Measurements from ENCODE around the gene DENND1C.

DNA sequence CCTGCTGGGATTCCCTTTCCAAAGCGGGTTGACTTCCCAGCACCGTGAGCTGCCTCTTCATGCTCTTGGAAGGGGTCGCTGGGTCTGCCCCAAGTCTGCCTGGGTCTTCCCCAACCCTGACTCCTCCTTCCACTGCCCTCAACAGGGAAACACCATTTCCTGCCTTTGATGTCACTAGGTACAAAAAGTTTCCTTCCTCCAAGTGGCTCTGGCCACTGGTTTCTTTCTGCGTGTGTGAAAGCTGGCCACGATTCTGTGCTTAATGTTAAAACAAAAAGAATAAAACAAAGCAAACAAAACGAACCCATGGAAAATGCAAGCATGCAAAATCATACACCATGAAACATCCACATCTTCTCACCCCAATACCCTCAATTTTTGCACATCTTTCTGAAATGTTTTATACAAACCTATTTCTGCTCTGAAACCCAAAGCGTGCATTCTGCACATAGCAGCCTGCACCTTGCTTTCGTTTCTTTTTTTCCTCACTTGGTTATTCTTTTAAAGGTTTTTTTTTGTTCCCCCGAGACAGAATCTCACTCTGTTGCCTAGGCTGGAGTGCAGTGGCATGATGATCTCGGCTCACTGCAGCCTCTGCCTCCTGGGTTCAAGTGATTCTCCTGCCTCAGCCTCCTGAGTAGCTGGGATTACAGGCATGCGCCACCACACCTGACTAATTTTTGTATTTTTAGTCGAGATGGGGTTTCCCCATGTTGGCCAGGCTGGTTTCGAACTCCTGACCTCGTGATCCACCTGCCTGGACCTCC, 36.7 kb upstream of the DENND1C start:
- no peak for TF ChIP-seq ELF1 (tag; IDR thresholded peaks at IDR 0.05)
- TF ChIP-seq, protein P1, sequence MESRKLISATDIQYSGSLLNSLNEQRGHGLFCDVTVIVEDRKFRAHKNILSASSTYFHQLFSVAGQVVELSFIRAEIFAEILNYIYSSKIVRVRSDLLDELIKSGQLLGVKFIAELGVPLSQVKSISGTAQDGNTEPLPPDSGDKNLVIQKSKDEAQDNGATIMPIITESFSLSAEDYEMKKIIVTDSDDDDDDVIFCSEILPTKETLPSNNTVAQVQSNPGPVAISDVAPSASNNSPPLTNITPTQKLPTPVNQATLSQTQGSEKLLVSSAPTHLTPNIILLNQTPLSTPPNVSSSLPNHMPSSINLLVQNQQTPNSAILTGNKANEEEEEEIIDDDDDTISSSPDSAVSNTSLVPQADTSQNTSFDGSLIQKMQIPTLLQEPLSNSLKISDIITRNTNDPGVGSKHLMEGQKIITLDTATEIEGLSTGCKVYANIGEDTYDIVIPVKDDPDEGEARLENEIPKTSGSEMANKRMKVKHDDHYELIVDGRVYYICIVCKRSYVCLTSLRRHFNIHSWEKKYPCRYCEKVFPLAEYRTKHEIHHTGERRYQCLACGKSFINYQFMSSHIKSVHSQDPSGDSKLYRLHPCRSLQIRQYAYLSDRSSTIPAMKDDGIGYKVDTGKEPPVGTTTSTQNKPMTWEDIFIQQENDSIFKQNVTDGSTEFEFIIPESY (CRISPR knock-in tag; IDR thresholded peaks at IDR 0.05): no peak
- TF ChIP-seq SAFB2 (IDR thresholded peaks at IDR 0.05; ENCODE audit: borderline replicate concordance, low read depth, low read length, severe bottlenecking): no peak
- TF ChIP-seq YBX1 (IDR thresholded peaks at IDR 0.05): no peak
- TF ChIP-seq, protein P2, sequence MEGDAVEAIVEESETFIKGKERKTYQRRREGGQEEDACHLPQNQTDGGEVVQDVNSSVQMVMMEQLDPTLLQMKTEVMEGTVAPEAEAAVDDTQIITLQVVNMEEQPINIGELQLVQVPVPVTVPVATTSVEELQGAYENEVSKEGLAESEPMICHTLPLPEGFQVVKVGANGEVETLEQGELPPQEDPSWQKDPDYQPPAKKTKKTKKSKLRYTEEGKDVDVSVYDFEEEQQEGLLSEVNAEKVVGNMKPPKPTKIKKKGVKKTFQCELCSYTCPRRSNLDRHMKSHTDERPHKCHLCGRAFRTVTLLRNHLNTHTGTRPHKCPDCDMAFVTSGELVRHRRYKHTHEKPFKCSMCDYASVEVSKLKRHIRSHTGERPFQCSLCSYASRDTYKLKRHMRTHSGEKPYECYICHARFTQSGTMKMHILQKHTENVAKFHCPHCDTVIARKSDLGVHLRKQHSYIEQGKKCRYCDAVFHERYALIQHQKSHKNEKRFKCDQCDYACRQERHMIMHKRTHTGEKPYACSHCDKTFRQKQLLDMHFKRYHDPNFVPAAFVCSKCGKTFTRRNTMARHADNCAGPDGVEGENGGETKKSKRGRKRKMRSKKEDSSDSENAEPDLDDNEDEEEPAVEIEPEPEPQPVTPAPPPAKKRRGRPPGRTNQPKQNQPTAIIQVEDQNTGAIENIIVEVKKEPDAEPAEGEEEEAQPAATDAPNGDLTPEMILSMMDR (IDR thresholded peaks at IDR 0.05 in 2 of 3, conservative IDR thresholded peaks at IDR 0.05 in 1 of 3; ENCODE audit: insufficient read depth in 2 of 3, low read depth in 1 of 3, low read length in 3 of 3): no peak
- TF ChIP-seq KLF16 (IDR thresholded peaks at IDR 0.05): no peak
- no peak for TF ChIP-seq POLR2A (conservative IDR thresholded peaks at IDR 0.05)
- no peak for TF ChIP-seq TFAP4 (CRISPR knock-in tag; IDR thresholded peaks at IDR 0.05; ENCODE audit: borderline replicate concordance)
- TF ChIP-seq, protein P3, sequence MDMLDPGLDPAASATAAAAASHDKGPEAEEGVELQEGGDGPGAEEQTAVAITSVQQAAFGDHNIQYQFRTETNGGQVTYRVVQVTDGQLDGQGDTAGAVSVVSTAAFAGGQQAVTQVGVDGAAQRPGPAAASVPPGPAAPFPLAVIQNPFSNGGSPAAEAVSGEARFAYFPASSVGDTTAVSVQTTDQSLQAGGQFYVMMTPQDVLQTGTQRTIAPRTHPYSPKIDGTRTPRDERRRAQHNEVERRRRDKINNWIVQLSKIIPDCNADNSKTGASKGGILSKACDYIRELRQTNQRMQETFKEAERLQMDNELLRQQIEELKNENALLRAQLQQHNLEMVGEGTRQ (CRISPR knock-in tag; IDR thresholded peaks at IDR 0.05): no peak

Measured in K562 (cell line).